Measurements from ENCODE around the gene ERFL. TPM values are rescaled to one million over a fixed set of nuclear protein-coding genes. Genes with fewer than 3 reads are reported as not detected.

ERFL gene
- total RNA-seq, 1 experiment from 2014 or later: 0.65 TPM

DNA sequence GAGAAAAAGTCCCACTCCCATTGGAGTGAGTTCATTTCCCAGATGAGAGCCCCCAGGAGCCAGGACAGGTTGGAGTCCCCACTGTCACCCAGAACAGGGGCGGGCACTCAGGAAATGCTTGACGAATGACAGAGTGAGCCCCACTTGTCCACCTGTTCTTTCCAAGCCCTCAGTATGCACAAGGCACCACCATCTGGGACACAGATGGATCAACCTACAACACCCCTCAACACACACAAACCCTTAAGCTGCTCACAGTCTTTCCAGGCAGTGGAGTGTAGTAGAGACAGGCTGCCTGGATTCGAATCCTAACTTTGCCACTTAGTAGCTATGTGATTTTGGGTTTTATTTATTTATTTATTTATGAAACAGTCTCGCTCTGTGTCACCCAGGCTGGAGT, 37.3 kb downstream of the ERFL start:
- ChIA-PET POLR2A (ENCODE audit: unreplicated experiment) (no interaction called here), CTCF (no interaction called here)
- intact Hi-C loops (cut with micrococcal nuclease; ENCODE audit: unreplicated experiment): no loop called here

DNA sequence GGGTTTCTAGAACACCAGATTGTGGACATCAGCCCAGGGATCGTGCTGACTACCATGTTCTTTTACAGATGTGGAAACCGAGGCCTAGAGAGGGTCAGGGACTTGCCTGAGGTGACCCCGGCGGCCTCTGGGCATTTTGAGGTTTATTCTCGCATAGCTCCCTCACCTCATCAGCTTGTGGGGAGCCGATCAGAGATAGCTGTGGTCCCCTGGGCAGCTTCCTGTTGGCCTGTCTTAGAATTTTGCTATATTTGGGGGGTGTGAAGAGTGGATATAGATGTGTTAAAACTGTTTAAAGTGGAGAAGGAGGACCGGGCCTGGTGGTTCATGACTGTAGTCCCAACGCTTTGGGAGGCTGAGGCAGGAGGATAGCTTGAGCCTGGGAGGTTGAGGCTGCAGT, 38.4 kb downstream of the ERFL start:
- BruUV-seq (replicated peaks): no TSS peak
- Histone ChIP-seq H3K27me3 (ENCODE audit: insufficient read depth, low read depth) (no peaks in the 10 kb centered on the region), H3K4me3 (no peak overlapping the region), H4K20me1 (ENCODE audit: insufficient read depth) (peaks cover 19% of the 10 kb centered on the region), H3K9me3 (ENCODE audit: insufficient read depth, low read depth) (no peaks in the 10 kb centered on the region), H3K4me1 (replicated peaks; ENCODE audit: insufficient read depth) (peaks cover 31% of the 10 kb centered on the region), H3K79me2 (ENCODE audit: low read depth) (peaks cover 29% of the 10 kb centered on the region), H3K4me2 (no peak overlapping the region), H3K9me2 (ENCODE audit: insufficient read depth) (no peaks in the 10 kb centered on the region), H3K27ac (no peak overlapping the region), H3F3A (ENCODE audit: insufficient read depth, low read depth) (peaks cover 11% of the 10 kb centered on the region; the same call in 1 of the 2 replicates), H3K36me3 (ENCODE audit: low read depth) (peaks cover 13% of the 10 kb centered on the region; the same call in 1 of the 2 replicates), H2AFZ (no peak overlapping the region)
- no peak for TF ChIP-seq CTCF (conservative IDR thresholded peaks at IDR 0.05)
- TF ChIP-seq EZH2 (IDR thresholded peaks at IDR 0.05; ENCODE audit: low read depth): no peak
- DNase-seq: no peak
- ChIA-PET POLR2A (ENCODE audit: unreplicated experiment) (interaction anchor here (1.1 kb wide), 1 partner anchor 186 kb away, joined by 8 read pairs; the partner anchor contains the start of gene ZNF574), CTCF (interaction anchor here (0.6 to 0.7 kb wide), 2 partner anchors 39 to 145 kb away, joined by 4 to 5 read pairs; no protein-coding TSS in a partner anchor)
- intact Hi-C loops (cut with micrococcal nuclease; ENCODE audit: unreplicated experiment): loop anchor here (2.0 to 5.0 kb wide), 2 partner anchors 45 to 187 kb away; partner anchors contain the start of gene ZNF574

More for the DNA sequence above, 37.3 kb downstream of the ERFL start:
- Histone ChIP-seq H3K4me3 (no peak overlapping the region), H3K27ac (no peak overlapping the region), H3K4me2 (no peak overlapping the region), H3K36me3 (ENCODE audit: low read depth) (peaks cover 19% of the 10 kb centered on the region; the same call in 1 of the 2 replicates), H3K4me1 (replicated peaks; ENCODE audit: insufficient read depth) (peaks cover 27% of the 10 kb centered on the region), H2AFZ (no peak overlapping the region), H3K9me2 (ENCODE audit: insufficient read depth) (no peaks in the 10 kb centered on the region), H3K27me3 (ENCODE audit: insufficient read depth, low read depth) (no peaks in the 10 kb centered on the region), H3K9me3 (ENCODE audit: insufficient read depth, low read depth) (no peaks in the 10 kb centered on the region), H4K20me1 (ENCODE audit: insufficient read depth) (peaks cover 19% of the 10 kb centered on the region), H3F3A (ENCODE audit: insufficient read depth, low read depth) (peaks cover 6% of the 10 kb centered on the region; the same call in 1 of the 2 replicates), H3K79me2 (ENCODE audit: low read depth) (peaks cover 19% of the 10 kb centered on the region)
- TF ChIP-seq EZH2 (IDR thresholded peaks at IDR 0.05; ENCODE audit: low read depth) (no peak), CTCF (conservative IDR thresholded peaks at IDR 0.05) (no peak)
- no peak for DNase-seq
- no TSS peak for BruUV-seq (replicated peaks)

DNA sequence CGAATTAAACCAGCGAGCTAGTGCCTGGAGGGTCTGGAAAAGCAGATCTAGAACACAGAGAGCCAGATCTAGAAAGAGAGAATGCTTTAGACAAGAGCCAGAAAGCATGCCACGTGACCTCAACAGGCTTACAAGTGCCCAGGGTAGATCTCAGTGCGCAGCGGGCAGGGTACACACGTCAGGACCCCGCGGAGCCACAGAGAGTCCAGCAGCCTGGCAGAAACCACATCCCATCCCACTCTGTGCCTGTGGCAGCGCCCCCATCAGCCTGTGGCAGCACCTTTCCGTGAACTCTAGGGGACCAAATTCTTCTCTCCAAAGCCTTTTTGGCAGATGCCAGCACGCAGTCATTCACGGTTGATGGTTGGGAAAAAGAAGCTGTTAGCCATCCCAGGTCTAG, 39.3 kb downstream of the ERFL start:
- peaks cover 35% of the 10 kb centered on the region for H3K79me2 ChIP-seq (ENCODE audit: low read depth)

More for the DNA sequence above, 39.3 kb downstream of the ERFL start:
- Histone ChIP-seq H3K36me3 (ENCODE audit: low read depth) (peaks cover 13% of the 10 kb centered on the region; the same call in 1 of the 2 replicates), H3K4me2 (no peak overlapping the region), H4K20me1 (ENCODE audit: insufficient read depth) (peaks cover 19% of the 10 kb centered on the region), H3K9me2 (ENCODE audit: insufficient read depth) (no peaks in the 10 kb centered on the region), H2AFZ (no peak overlapping the region), H3K27me3 (ENCODE audit: insufficient read depth, low read depth) (no peaks in the 10 kb centered on the region), H3K4me3 (no peak overlapping the region), H3K9me3 (ENCODE audit: insufficient read depth, low read depth) (no peaks in the 10 kb centered on the region), H3K27ac (no peak overlapping the region), H3F3A (ENCODE audit: insufficient read depth, low read depth) (peaks cover 11% of the 10 kb centered on the region; the same call in 1 of the 2 replicates), H3K4me1 (replicated peaks; ENCODE audit: insufficient read depth) (peaks cover 31% of the 10 kb centered on the region)
- no peak for DNase-seq
- intact Hi-C loops (cut with micrococcal nuclease; ENCODE audit: unreplicated experiment): loop anchor here (2.0 to 5.0 kb wide), 2 partner anchors 46 to 188 kb away; partner anchors contain the start of gene ZNF574
- no TSS peak for BruUV-seq (replicated peaks)
- ChIA-PET POLR2A (ENCODE audit: unreplicated experiment) (no interaction called here), CTCF (no interaction called here)
- TF ChIP-seq CTCF (conservative IDR thresholded peaks at IDR 0.05): no peak
- no peak for TF ChIP-seq EZH2 (IDR thresholded peaks at IDR 0.05; ENCODE audit: low read depth)
